GM12865 (cell line): ENCODE data around the gene CTCF.

Experiments used
- DNase-seq: peaks from one replicate; pipeline ENCODE4 v3.0.0; 2010; ENCODE audit warnings: low read depth
- H3K4me3 ChIP-seq: 2 replicates; pipeline ENCODE4 v1.5.1; 2011; ENCODE audit warnings: mild to moderate bottlenecking, low read depth, low read length, control low read depth
- CTCF ChIP-seq: IDR thresholded peaks from 2 replicates; pipeline ENCODE4 v1.5.1; 2011; ENCODE audit warnings: low read length, control low read depth, low read depth, inconsistent platforms; ENCODE audit not compliant: insufficient read depth; ENCODE audit errors: missing control alignments

The CTCF gene

GRCh38 chr16:67674851-67675578, 112.7 kb downstream of the CTCF start:
- no peak overlapping the region for H3K4me3 ChIP-seq
- DNase-seq: no peak
- no peak for TF ChIP-seq CTCF

- no peak for DNase-seq
Observed at GRCh38 chr16:67675579-67675935, 113.2 kb downstream of the CTCF start.

GRCh38 chr16:67675999-67676398, 113.7 kb downstream of the CTCF start:
- DNase-seq: no peak
- TF ChIP-seq CTCF: no peak
- no peak overlapping the region for H3K4me3 ChIP-seq

More at GRCh38 chr16:67675579-67675935, 113.2 kb downstream of the CTCF start:
- no peak overlapping the region for H3K4me3 ChIP-seq
- TF ChIP-seq CTCF: no peak

- H3K4me3 ChIP-seq: no peak overlapping the region
Observed at GRCh38 chr16:67676516-67676915, 114.2 kb downstream of the CTCF start.

GRCh38 chr16:67676939-67677338, 114.6 kb downstream of the CTCF start:
- TF ChIP-seq CTCF: no peak
- no peak for DNase-seq
- H3K4me3 ChIP-seq: no peak overlapping the region

More at GRCh38 chr16:67676516-67676915, 114.2 kb downstream of the CTCF start:
- no peak for TF ChIP-seq CTCF
- no peak for DNase-seq

- no peak for DNase-seq
- no peak for TF ChIP-seq CTCF
- H3K4me3 ChIP-seq: no peak overlapping the region
Observed at GRCh38 chr16:67677712-67678111, 115.4 kb downstream of the CTCF start.

- no peak overlapping the region for H3K4me3 ChIP-seq
- no peak for DNase-seq
- no peak for TF ChIP-seq CTCF
Observed at GRCh38 chr16:67678354-67679023, 116.2 kb downstream of the CTCF start.
